HuH-7 (cell line): Measurements from ENCODE around the gene SORT1.
"Not testable (repeated sequence)": the region's sequence is repeated elsewhere in the genome, so short reads cannot be mapped to it uniquely, and the experiment has no call there.

ENCODE experiments used
- DNase-seq: peaks from one replicate; pipeline ENCODE4 v3.0.0; 2011; ENCODE audit warnings: low spot score

Gene SORT1

DNA sequence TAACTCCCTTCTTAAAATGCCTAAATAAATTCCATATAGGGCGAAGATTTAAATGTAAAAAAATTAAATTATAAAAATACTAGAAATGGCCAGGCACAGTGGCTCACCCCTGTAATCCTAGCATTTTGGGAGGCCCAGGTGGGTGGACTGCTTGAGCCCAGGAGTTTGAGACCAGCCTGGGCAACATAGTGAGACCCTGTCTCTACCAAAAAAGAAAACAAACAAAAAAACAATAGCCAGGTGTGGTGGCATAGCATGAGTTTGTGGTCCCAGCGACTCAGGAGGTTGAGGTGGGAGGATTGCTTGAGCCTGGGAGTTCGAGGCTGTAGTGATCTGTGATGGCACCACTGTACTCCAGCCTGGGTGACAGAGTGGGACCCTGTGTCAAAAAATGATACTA is 17.8 kb downstream of the SORT1 start:
- no peak for DNase-seq

DNA sequence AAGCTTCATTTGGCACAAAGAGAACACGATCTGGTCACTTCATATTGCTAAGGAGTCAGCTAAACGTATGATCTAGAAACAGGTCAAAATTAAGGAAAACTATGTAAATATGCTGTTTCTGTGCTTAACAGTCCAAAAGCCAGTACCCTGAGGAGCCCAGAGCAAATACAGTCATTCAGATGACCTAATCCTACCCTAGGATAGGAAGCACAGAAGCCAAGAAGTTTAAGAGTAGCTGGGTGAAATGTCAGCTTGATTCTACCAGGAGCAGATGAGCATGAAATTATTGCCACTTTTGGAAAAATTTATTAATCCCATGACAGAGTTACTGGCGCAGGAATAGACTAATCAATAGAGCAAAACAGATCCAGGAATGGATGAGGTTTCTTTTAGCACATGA is 18.3 kb downstream of the SORT1 start:
- no peak for DNase-seq

DNA sequence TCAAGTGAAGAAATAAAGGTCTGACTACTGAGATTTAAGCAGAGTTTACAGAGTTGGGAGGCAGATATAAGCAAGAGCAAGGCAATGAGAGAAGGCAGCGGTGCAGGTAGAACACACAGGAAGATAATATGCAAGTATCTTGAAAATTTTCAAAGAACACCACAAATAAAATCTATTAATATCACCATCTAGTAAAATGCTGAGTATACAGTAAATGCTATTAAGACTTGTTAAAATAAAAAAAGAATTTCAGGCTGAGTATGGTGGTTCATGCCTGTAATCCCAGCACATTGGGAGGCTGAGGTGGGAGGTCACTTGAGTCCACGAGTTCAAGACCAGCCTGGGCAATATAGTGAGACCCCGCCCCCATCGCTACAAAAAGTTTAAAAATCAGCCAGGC is 20.0 kb downstream of the SORT1 start:
- no peak for DNase-seq

DNA sequence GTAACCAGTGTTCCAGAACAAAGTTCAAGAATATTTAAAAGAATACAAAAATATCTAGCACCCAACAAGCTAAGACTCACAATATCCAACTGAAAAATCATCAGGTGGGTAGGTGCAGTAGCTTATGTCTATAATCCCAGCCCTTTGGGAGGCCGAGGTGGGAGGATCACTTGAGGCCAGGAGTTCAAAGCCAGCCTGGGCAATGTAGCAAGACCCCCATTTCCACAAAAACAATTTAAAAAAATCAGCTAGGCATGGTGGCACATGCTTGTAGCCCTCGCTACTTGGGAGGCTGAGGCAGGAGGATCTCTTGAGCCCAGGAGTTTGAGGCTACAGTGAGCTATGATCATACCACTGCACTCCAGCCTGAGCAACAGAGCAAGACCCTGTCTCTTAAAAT is 24.0 kb downstream of the SORT1 start:
- DNase-seq, result not testable (repeated sequence)

DNA sequence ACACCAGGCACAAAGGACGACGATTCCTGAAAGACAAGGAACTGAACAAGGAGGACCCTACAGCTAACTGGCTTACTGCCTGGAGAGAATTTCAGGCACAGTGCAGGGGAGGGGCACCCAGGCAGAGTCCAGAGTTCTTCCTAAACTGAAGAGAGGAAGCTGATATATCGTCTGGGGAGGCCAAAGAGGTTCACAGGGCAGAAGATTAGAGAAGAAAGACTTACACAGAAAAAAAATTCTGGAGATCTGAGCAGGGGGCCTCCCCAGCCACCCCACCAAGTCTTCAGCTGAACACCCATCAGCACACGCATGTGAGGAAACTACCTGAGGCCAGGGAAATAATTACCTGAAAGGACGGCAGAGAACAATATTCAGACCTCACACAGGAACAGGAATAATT is 24.6 kb downstream of the SORT1 start:
- DNase-seq, result peak; percentile 52

DNA sequence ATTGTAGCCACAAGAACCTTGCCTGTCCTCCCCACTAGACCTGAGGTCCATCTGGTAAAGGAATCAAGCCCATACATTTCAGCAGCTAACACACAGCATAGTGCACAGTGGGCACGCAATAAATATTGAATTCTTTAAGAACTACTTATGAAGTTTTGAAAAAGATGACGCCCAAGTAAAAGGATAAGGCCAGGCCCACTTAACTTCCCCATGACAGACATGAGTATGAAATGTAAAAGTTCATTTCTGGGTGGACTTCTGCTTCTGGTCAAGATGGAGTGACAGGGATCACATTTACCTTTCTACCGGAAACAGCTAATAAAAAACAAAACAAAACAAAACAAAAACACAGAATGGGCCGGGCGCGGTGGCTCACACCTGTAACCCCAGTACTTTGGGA is 25.4 kb downstream of the SORT1 start:
- no peak for DNase-seq

DNA sequence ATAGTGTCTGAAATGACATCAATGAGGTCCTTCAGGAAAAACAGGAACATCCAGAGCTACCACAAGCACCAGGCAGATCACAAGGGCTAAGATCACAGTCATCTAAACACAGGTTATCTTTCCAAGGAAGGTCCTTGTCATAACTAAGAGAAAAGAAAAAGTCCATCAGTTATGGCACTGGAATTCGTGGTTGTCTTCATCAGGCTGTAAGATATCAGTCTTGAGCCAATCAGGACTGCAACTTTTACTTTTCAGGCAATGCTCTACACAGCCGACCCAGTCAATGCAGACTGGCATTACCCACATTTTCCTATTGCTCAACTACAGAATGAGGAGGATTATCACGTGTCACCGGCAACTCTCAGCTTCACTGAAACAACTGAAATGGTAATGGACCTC is 26.4 kb downstream of the SORT1 start:
- no peak for DNase-seq

DNA sequence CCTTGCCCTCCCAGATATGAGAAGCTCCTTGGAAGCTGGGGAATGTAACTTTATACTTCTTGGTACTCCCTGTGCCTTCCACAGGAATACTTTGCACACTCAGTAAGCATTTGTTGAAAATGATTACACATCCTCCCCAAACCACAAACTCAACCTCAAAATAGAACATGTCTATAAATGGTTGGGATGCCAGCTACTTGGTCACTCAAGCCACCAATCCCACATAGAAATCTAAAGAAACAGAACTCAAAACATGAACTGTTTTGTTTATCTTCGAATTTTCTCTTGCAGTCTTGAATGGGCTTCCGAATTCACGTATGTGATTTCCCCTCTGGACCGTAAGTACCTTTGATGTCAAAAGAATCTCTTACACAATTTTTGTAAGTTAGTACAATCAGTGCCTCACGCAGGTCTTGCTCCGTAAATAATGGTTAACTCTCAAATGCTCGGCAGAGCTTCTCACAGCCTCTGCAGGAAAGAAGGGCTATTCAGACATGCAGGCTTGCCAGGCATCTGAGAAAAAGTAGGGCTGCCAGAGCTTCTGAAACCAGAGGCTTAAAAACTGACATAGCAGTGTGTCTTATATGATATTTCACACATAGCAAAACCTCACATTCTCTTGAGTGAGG is 26.9 kb downstream of the SORT1 start:
- DNase-seq, result no peak

DNA sequence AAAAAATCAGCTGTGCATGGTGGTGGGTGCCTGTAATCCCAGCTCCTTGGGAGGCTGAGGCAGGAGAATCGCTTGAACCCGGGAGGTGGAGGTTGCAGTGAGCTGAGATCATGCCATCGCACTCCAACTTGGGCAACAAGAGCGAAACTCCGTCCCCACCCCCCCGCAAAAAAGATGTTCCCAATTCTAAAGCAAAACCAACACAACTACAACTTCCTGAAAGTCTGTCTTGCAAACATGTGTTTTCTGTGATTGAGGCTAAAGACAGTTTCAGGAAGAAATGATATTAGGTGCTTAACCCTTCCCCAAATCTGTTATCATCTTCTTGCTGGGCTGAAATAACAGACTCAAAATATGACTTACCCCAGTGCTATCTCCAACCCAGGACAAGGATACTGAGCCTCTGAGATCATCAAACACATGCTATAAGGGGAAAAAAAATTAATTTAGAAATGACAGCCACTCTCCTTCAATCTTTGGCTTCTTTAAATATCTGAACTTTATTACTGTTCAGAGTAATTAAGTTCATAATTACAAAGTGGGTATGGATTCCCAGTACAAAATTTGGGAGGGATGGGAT is 28.5 kb downstream of the SORT1 start:
- DNase-seq, result no peak

DNA sequence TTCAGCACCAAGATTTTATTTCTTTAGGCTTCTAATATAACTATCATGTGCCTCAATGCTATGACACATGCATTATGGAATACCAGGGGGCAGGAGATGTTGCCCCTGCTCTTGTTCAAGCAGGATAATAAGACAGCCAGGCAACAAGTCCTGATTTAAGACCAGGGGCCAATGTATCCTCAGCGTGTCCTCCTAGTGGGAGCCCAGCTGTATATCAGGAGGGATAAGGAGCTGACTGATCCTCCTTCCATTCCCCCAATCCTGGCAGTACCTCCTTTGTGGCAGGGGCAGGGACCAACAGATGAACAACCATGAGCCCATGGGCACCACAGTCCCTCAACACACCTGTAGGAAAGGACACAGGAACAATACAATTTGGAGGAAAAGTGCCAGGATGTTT is 29.3 kb downstream of the SORT1 start:
- DNase-seq, result no peak

DNA sequence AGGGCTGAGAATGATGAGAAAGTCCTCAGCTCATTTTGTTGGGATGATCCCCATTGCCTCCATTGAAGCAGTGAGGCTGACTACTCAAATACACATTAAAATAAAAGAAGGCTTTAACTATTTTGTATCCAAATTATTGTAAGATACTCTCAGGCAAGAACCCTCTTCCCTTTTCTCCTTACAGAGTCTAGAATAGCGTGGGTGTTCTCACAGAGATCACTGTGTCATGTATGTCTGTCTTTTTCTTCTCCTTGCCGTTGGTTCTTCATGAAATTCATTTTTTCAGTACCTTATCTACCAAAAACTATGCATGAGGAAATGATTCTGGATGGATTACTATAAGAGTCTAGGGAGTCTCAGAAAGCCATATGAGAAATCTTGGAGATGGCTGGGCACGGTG is 30.1 kb downstream of the SORT1 start:
- DNase-seq, result no peak

DNA sequence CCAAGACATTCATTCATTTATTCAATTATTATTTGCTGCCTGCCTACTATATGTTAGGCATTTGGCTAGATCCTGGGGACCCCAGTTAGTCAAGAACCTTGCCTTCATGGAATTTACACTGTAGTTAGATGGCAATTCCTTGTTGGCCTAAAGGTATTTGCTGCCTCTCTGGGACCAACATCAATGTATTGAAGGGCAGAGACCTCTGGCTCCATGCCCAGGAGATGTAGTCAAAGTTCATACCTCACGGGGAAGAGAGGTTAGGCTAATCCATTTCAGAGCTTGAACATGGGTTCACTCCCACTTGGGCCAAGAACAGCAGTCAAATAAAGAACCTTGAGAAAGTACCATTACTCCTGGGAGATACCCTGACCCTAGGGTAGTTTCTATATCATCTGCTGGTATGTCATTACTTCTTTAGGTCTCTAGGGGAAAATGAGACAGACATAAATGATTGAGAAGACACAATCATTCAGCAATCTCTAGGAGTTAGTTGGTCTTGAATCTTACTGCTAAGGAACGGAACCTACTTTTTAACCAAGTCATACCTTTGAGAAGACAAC is 32.0 kb downstream of the SORT1 start:
- DNase-seq, result peak; percentile 33

DNA sequence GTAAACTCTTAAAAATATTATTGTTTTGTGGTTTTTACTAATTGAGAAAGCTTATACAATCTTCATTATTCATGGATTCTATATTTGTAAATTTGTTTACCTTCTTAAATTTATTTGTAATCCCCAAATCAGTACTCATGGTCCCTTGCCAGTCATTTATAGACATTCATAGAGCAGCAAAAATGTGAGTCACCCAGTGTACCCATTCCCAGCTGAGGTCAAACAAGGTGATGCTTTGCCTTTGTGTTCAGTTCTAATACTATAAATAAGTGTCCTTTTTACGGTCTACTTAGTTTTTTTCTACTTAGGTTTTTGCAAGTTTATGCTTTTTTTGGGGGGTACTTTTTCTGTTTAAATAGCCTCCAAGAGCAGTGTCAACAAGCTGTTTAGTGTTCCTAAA is 36.1 kb downstream of the SORT1 start:
- no peak for DNase-seq

DNA sequence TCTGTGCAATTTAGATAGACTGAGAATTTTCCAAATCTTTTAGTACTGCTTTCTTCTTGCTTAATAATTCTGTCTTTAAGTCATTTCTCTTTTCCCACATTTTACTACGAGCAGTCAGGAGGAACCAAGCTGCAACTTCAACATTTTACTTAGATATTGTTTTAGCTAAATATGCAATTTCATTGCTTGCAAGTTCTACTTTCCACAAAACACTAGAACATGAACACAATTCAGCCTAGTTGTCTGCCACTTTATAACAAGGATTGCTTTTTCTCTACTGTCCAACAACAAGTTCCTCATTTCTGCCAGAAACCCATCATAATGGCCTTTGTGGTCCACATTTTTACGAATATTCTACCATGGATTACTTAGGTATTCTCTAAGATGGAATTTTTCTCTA is 36.6 kb downstream of the SORT1 start:
- DNase-seq, result no peak

DNA sequence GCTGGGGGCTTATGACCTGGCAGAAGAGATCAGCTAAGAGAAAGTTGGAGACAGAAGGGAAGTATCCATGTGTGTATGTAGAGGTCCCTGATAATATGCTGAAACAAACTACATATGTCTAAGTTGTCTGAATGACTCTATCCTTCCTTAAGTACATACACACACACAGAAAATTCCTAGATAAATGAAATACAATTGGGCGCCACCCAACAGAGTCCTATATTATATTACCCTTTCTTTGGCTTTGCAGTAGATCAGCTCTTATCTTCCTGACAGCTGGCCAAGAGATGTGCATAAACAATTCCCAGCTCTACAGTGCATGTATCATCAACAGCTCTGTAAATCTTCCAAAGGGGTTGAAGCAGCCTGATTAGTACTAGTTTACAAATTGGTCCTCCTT is 40.1 kb downstream of the SORT1 start:
- DNase-seq, result no peak

DNA sequence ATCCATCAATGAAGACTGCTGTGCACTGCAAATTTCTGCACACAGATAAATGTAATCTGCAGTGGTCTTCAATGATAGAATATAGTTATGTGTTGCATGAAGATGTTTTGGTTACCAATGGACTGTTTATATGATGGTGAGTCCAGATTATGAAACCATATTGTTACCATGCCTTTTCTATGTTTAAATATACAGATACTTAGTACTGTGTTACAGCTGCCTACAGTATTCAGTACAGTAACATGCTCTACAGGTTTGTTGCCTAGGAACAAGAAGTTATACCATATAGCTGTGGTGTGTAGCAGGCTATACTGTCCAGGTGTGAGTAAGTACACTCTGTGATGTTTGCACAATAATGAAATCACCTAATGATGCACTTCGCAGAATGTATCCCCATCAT is 40.8 kb downstream of the SORT1 start:
- no peak for DNase-seq

DNA sequence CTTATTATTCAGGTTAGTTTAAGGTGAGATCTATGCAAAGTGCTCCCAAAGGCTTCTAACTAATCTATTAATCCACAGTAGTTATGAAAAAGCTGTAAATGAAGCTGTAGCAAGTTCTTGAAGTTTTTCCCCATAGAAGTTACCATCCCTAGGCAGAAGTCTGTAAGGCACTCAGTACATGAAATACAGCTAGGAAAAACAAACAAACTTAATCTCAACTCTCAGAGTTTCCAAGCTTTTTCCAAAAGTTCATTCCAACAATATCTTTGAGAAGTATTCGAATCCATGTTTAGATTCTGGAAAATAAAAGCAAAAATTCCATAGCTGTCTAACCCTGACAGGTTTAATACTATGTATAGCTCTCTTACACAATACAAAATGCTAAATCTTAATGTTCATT is 41.2 kb downstream of the SORT1 start:
- no peak for DNase-seq

DNA sequence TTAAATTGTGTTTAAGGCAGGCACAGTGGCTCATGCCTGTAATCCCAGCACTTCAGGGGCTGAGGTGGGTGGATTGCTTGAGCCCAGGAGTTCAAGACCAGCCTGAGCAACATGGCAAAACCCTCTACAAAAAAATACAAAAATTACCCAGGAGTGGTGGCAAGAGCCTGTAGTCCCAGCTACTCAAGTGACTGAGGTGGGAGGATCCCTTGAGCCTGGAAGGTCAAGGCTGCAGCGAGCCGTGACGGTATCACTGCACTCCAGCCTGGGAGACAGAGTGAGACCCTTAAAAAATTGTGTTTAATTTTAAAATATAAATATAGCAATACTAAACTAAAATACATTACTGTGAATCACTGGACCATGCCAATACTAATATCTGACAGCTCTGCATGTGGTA is 42.8 kb downstream of the SORT1 start:
- DNase-seq, result no peak

DNA sequence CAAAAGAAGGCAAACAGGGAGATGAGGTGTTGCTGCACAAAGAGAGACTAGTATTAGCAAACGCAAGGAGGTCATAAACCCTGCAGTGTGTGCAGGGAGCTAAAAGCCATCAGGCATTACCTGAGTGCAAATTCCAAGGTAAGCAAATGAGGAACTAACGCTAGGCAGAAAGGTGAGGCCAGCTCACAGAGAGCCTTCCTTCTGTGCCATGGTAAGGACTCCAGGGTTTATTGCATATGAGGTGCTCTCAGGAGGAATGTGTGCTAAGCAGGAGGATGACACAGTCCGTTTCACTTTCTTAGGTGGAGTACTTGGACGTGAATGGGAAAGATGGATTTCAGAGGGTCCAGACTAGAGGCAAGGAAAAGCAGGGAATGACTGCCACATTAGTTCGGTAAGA is 46.3 kb downstream of the SORT1 start:
- DNase-seq, result no peak

DNA sequence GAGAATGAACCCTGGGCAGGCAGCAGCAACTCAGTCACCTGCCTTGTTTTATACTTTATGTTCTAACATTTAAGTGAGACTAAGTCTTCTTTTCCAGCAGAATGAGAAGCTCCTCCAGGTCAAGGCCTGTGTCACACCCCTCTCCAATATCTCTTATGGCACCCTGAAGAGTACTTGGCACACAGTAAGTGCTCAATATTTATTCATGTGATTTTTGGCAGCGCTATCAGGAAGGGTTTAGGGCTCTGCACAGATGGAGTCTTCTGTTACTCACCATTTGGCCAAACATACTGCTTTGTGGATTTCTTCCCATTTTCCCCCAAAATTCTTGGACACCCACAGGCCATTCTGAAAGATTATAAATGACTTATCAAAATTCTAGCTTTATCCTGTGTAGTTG is 47.1 kb downstream of the SORT1 start:
- no peak for DNase-seq

DNA sequence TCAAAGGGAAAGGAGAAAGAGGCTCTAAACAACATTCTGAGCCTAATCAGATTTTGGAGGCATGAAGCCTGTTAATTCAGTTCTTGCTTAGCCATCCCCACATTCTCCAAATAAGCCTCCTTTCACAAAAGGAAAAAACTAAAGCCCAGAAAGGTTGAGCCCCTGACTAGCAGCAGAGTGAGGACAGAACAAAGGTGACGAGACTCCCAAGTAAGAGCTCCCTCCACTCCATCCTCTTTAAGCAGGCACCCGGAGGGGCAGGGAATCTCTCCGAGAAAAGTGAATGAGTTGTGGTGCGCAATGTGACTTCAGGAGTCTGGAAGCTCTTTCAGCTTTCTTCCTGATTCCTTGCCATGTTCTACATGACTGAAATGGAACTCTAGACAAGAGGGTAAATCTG is 47.5 kb downstream of the SORT1 start:
- DNase-seq, result no peak

DNA sequence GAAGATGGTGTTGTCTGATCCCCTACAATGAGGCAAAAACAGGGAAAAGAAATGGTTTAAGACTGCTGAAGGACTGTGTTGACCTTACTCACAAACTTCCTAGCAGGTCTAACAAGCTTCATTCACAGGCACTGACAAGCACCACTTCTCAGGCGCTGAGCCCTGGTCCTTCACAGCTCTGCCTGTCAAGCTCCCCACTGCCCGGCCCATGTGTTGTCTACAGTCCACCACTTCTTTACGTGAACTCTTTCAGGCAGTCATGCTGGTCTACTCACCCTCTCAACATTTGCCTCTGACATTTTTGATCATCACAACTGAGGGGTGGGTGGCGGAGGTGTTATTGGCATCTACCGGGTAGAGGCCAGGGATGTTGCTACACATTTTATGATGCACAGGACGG is 50.2 kb downstream of the SORT1 start:
- DNase-seq, result no peak

DNA sequence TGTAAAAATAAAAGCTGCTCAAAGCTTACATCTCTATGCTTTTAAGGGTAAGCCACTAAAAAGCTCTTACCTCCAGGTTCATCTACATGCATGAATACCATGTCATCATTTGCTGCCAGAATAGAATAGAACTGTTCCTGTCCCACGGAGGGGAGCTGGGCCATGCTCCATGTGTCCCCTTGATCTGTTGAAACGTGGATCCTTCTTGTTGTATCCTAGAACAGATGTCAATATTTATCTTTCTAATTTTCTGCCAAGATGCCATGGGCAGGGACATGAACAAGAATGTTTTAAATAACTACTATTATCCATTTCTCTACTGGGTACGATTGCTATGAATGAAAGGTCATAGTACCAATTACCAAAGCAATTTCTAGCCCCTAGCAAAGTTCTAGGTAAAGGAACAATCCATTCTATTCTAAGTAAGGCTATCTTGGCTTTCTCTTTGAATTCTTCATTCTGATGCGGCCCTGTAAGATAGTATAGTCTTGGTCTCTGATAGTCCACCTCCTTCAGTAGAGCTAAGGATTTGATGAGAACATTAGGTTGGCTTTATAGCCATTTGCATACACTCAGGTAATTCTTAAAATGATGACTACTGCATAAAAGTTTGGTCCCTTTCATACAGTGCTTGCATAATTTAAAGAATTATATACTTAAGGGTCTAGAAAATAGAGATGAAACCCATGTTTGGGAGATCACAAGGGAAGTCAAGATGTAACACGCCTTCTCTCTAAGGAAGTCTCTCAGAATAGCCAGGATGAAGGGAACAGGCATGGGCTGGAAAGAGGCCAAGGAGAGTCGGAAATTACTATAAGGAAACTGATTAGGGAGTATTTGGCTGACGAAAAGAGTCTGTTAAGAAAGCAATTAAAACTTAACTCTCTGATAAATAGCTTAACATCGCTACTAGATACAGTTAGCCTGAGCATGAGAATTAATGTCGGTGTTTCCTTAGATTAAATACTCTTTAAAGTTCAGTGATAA is 55.5 kb downstream of the SORT1 start:
- no peak for DNase-seq
